Measurements from ENCODE around the gene AS3MT.
A peak's percentile ranks its signal among the peaks of the same experiment; 100 is the strongest.

AS3MT gene

DNA sequence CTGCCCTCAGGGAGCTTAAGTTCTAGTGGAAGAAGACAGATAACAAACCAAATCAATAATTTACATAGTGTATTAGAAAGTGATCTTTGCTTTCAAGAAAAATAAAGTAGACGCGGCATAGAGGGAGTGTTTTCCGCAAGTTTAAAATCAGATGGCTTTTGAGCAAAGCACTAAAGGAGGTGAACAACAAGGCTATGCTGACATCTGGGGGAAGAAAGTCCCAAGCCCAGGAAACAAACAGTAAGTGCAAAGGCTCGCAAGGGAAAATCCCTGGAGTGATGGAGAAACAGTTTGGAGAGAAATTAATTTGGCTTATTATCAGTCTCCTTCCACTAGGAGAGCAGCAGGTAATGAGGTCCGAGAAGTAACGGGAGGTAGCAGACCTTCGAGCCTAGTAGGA lies 46.9 kb downstream of the AS3MT start:
- H3K36me3 ChIP-seq (replicated peaks; ENCODE audit: insufficient read depth, low read length), result no peaks in the 10 kb centered on the region
- no peak for DNase-seq
- H3K9me3 ChIP-seq (replicated peaks; ENCODE audit: insufficient read depth, low read length), result no peaks in the 10 kb centered on the region
- peaks cover 9% of the 10 kb centered on the region for H3K79me2 ChIP-seq (ENCODE audit: low read length)
- H3K9ac ChIP-seq (ENCODE audit: low read length), result no peak overlapping the region
- H3K27ac ChIP-seq (ENCODE audit: low read length), result no peak overlapping the region
- H3K4me1 ChIP-seq (ENCODE audit: low read length), result peaks cover 14% of the 10 kb centered on the region
- H2AFZ ChIP-seq (ENCODE audit: low read length), result peak overlapping the region; percentile 52; the same call in 1 of the 2 replicates
- TF ChIP-seq CTCF (IDR thresholded peaks at IDR 0.05; ENCODE audit: low read length), result no peak
- TF ChIP-seq EZH2 (optimal IDR thresholded peaks at IDR 0.05; ENCODE audit: low read depth, low read length), result no peak
- TF ChIP-seq EZH2phosphoT487 (IDR thresholded peaks at IDR 0.05; ENCODE audit: low read length), result no peak
- peak overlapping the region; percentile 98 for H3K4me2 ChIP-seq (ENCODE audit: low read depth, low read length)
- no peaks in the 10 kb centered on the region for H4K20me1 ChIP-seq (ENCODE audit: insufficient read depth, low read length)
- H3K27me3 ChIP-seq (replicated peaks; ENCODE audit: insufficient read depth, low read length), result no peaks in the 10 kb centered on the region
- H3K9me2 ChIP-seq (replicated peaks; ENCODE audit: insufficient read depth, low read length), result no peaks in the 10 kb centered on the region
- peak overlapping the region; percentile 95 for H3K4me3 ChIP-seq (ENCODE audit: low read length)
- peaks cover 8% of the 10 kb centered on the region; the same call in 1 of the 2 replicates for H3F3A ChIP-seq (ENCODE audit: insufficient read depth, low read length)

DNA sequence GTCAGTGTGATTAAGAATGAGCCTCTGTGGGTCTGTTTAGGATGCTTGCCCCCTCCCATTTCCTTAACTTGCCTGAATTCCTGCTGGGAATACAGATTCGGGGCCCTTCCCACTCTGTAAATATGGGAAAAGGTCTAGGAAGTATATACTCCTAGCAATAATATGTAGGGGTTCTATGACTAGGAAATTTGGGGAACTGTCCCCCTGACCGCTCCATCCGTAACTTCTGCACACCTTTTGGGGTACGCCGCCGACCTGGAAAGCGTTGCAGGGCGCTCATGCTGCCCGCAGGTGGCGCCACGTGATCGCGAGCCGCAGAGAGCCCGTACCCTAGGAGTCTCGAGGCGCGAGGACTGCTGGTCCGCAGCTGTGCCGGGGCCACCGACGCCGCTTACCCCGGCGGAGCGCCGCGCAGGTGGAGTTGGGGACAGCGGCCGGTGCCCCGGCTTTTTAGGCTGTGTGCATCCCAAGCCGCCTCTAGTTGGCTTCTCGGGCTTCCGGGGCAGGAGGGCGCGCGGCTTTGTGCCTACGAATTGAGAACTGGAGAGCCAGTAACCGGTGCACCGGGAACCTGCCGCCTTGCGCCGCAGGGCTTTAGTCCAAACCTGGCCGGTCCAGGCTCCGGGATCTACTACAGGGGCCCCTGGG lies 48.2 kb downstream of the AS3MT start:
- no peaks in the 10 kb centered on the region for H3K36me3 ChIP-seq (replicated peaks; ENCODE audit: insufficient read depth, low read length)
- H3K27me3 ChIP-seq (replicated peaks; ENCODE audit: insufficient read depth, low read length), result no peaks in the 10 kb centered on the region
- no peaks in the 10 kb centered on the region for H3K9me2 ChIP-seq (replicated peaks; ENCODE audit: insufficient read depth, low read length)
- H3K9ac ChIP-seq (ENCODE audit: low read length), result peak overlapping the region; percentile 75; the same call in 1 of the 2 replicates
- peak overlapping the region; percentile 95 for H3K4me3 ChIP-seq (ENCODE audit: low read length)
- peaks cover 11% of the 10 kb centered on the region for H3K79me2 ChIP-seq (ENCODE audit: low read length)
- H2AFZ ChIP-seq (ENCODE audit: low read length), result peak overlapping the region; percentile 95
- H4K20me1 ChIP-seq (ENCODE audit: insufficient read depth, low read length), result no peaks in the 10 kb centered on the region
- TF ChIP-seq EZH2 (optimal IDR thresholded peaks at IDR 0.05; ENCODE audit: low read depth, low read length), result no peak
- peak; percentile 98 for TF ChIP-seq CTCF (IDR thresholded peaks at IDR 0.05; ENCODE audit: low read length)
- H3K9me3 ChIP-seq (replicated peaks; ENCODE audit: insufficient read depth, low read length), result no peaks in the 10 kb centered on the region
- peaks cover 15% of the 10 kb centered on the region for H3K4me1 ChIP-seq (ENCODE audit: low read length)
- H3K27ac ChIP-seq (ENCODE audit: low read length), result peak overlapping the region; percentile 82; the same call in 1 of the 2 replicates
- H3F3A ChIP-seq (ENCODE audit: insufficient read depth, low read length), result peaks cover 8% of the 10 kb centered on the region; the same call in 1 of the 2 replicates
- peak; percentile 79 for DNase-seq
- H3K4me2 ChIP-seq (ENCODE audit: low read depth, low read length), result peak overlapping the region; percentile 98

DNA sequence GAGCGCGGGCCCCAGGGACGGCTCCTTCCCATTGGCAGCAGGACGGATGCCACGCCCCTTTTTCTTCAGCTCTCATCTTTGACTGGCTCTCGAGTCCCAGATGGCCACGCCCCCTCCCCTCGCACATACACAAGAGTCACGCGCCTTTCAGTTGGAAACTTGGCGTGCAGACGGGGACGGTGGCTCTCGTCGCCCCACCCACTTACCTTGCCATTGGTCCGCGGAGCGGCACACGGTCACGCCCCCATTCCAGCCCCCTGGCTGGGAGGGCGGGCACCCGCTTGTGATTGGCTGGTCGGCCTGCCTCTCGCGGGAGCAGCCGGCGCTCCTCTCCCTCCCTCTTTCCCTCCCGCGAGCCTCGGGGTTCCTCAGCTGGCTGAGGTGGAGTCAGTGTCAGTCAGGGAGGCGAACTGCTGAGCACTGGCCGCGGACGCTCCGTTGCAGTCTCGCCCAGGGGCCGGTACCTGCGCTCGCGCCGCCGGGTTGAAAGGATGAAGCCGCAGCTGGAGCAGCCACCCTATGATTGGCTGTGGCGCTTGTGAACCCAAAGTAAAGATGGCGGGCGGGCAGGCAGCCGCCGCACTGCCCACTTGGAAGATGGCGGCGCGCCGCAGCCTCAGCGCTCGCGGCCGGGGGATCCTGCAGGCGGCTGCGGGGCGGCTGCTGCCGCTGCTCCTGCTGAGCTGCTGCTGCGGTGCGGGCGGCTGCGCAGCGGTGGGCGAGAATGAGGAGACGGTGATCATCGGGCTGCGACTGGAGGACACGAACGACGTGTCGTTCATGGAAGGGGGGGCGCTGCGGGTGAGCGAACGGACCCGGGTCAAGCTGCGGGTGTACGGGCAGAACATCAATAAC lies 48.9 kb downstream of the AS3MT start, which contains the start of gene CNNM2:
Gene CNNM2, plus strand, starts transcription at position 333 of the 855 bp plus-strand sequence. Its CDS starts 187 bp downstream, at position 520.
- Histone ChIP-seq H3K36me3 (replicated peaks; ENCODE audit: insufficient read depth, low read length) (no peaks in the 10 kb centered on the region), H3K27me3 (replicated peaks; ENCODE audit: insufficient read depth, low read length) (no peaks in the 10 kb centered on the region), H3K79me2 (ENCODE audit: low read length) (peaks cover 11% of the 10 kb centered on the region), H3K9me2 (replicated peaks; ENCODE audit: insufficient read depth, low read length) (no peaks in the 10 kb centered on the region), H3K27ac (ENCODE audit: low read length) (peak within 1 kb of the TSS; percentile 82; the same call in 1 of the 2 replicates), H3K9me3 (replicated peaks; ENCODE audit: insufficient read depth, low read length) (no peaks in the 10 kb centered on the region), H3F3A (ENCODE audit: insufficient read depth, low read length) (peaks cover 8% of the 10 kb centered on the region; the same call in 1 of the 2 replicates), H2AFZ (ENCODE audit: low read length) (peak within 1 kb of the TSS; percentile 99), H3K9ac (ENCODE audit: low read length) (peak within 1 kb of the TSS; percentile 84), H3K4me3 (ENCODE audit: low read length) (peak within 1 kb of the TSS; percentile 95), H3K4me2 (ENCODE audit: low read depth, low read length) (peak within 1 kb of the TSS; percentile 98), H3K4me1 (ENCODE audit: low read length) (peaks cover 15% of the 10 kb centered on the region), H4K20me1 (ENCODE audit: insufficient read depth, low read length) (no peaks in the 10 kb centered on the region)
- TF ChIP-seq EZH2phosphoT487 (IDR thresholded peaks at IDR 0.05; ENCODE audit: low read length) (no peak), CTCF (IDR thresholded peaks at IDR 0.05; ENCODE audit: low read length) (0 out of 2 replicates have a peak, but pooled peaks have one; percentile 8)
- peak; percentile 100 for DNase-seq

Measured in MM.1S (cell line).